A549 (cell line): ENCODE measurements around the gene UBE2S. TPM values are rescaled to one million over a fixed set of nuclear protein-coding genes. Genes with fewer than 3 reads are reported as not detected.

ENCODE experiments used
- BHLHE40 ChIP-seq: IDR thresholded peaks from 2 replicates; pipeline ENCODE4 v1.6.1; 2012; ENCODE audit warnings: low read depth, low read length, inconsistent platforms
- CEBPB ChIP-seq, 2 experiments: fragments of >200 bp in 1 of 2; sonication (Bioruptor Twin) in 1 of 2; formaldehyde crosslinking in 1 of 2; IDR thresholded peaks; 2 replicates each; pipeline ENCODE4 v1.6.1; 2012 to 2016
- E2F6 ChIP-seq: IDR thresholded peaks from 2 replicates; pipeline ENCODE4 v1.6.1; 2012; ENCODE audit warnings: low read depth, borderline replicate concordance
- EHMT2 ChIP-seq: fragments of 200-600 bp; sonication (generic); IDR thresholded peaks from 2 replicates; pipeline ENCODE4 v1.6.1; 2016; ENCODE audit warnings: antibody characterized with exemption, low read depth, mild to moderate bottlenecking, moderate library complexity
- ESRRA ChIP-seq: fragments of 150-350 bp; IDR thresholded peaks from 2 replicates; pipeline ENCODE4 v1.6.1; 2014; ENCODE audit warnings: mild to moderate bottlenecking, low read length, borderline replicate concordance
- FOSB ChIP-seq: fragments of 250-450 bp; sonication (Bioruptor Pico); IDR thresholded peaks from 2 replicates; pipeline ENCODE4 v1.5.0; 2020; ENCODE audit warnings: mild to moderate bottlenecking, moderate library complexity
- GATA3 ChIP-seq: IDR thresholded peaks from 2 replicates; pipeline ENCODE4 v1.6.1; 2012; ENCODE audit warnings: borderline replicate concordance
- HEYL ChIP-seq: fragments of 250-450 bp; sonication (Bioruptor Pico); IDR thresholded peaks from 2 replicates; pipeline ENCODE4 v1.8.0; 2021; ENCODE audit warnings: mild to moderate bottlenecking, moderate library complexity
- HMGXB4 ChIP-seq: fragments of 250-450 bp; sonication (Bioruptor Pico); IDR thresholded peaks from 2 replicates; pipeline ENCODE4 v1.5.0; 2021; ENCODE audit warnings: mild to moderate bottlenecking, moderate library complexity, borderline replicate concordance
- MAFK ChIP-seq: fragments of 450-650 bp; IDR thresholded peaks from 2 replicates; pipeline ENCODE4 v1.6.1; 2014; ENCODE audit not compliant: partially characterized antibody
- MAX ChIP-seq: IDR thresholded peaks from 2 replicates; pipeline ENCODE4 v1.6.1; 2012
- MYC ChIP-seq: IDR thresholded peaks from 2 replicates; pipeline ENCODE4 v1.6.1; 2012; ENCODE audit warnings: mild to moderate bottlenecking, inconsistent platforms, low read length, improper control_type of control experiment, borderline replicate concordance
- NFE2L2 ChIP-seq: fragments of 150-350 bp; conservative IDR thresholded peaks from 2 replicates; pipeline ENCODE4 v1.6.1; 2014; ENCODE audit warnings: low read length
- PHF8 ChIP-seq: fragments of 200-600 bp; sonication (generic); IDR thresholded peaks from 2 replicates; pipeline ENCODE4 v1.6.1; 2016; ENCODE audit warnings: low read depth, mild to moderate bottlenecking, antibody characterized with exemption, moderate library complexity, borderline replicate concordance
- RAD21 ChIP-seq, 2 experiments: fragments of >200 bp in 1 of 2; sonication (Bioruptor Twin) in 1 of 2; formaldehyde crosslinking in 1 of 2; IDR thresholded peaks in 1 of 2; conservative IDR thresholded peaks in 1 of 2; 2 replicates in 1 of 2; 3 replicates in 1 of 2; pipeline ENCODE4 v1.6.1; 2012 to 2018; ENCODE audit warnings: inconsistent platforms in 1 of 2
- RARB ChIP-seq: fragments of 250-450 bp; sonication (Bioruptor Pico); IDR thresholded peaks from 2 replicates; pipeline ENCODE4 v1.8.0; 2021; ENCODE audit warnings: mild to moderate bottlenecking, moderate library complexity
- REST ChIP-seq: fragments of 200-600 bp; sonication (generic); IDR thresholded peaks from 2 replicates; pipeline ENCODE4 v1.6.1; 2016; ENCODE audit warnings: antibody characterized with exemption, mild to moderate bottlenecking, moderate library complexity
- RFX5 ChIP-seq: fragments of 450-650 bp; IDR thresholded peaks from 2 replicates; pipeline ENCODE4 v1.7.1; 2014; ENCODE audit warnings: antibody characterized with exemption, mild to moderate bottlenecking, moderate library complexity
- RNF2 ChIP-seq: fragments of 200-600 bp; sonication (generic); IDR thresholded peaks from 2 replicates; pipeline ENCODE4 v1.6.1; 2016; ENCODE audit warnings: low read depth, mild to moderate bottlenecking, antibody characterized with exemption, moderate library complexity, borderline replicate concordance
- SMC3 ChIP-seq: fragments of >200 bp; sonication (Bioruptor Twin); formaldehyde crosslinking; IDR thresholded peaks from 3 replicates; pipeline ENCODE4 v1.6.1; 2018; ENCODE audit warnings: inconsistent platforms
- ZNF302 ChIP-seq: fragments of 250-450 bp; sonication (Bioruptor Pico); IDR thresholded peaks from 2 replicates; pipeline ENCODE4 v1.9.0; 2021; ENCODE audit warnings: inconsistent platforms, mild to moderate bottlenecking, moderate library complexity
- ZSCAN20 ChIP-seq: fragments of 250-450 bp; sonication (Bioruptor Pico); IDR thresholded peaks from 2 replicates; pipeline ENCODE4 v1.8.0; 2022; ENCODE audit warnings: mild to moderate bottlenecking, moderate library complexity
- polyA plus RNA-seq, 4 experiments: library from polyadenylated mRNA; depleted of rRNA in 3 of 4; stranded (reverse); fragments of >200 nt; fragmentation: RNase III in 1 of 4; extraction: RNeasy Plus Mini Kit Qiagen cat#74134 plus additional on column Dnase treatment in 1 of 4; gene quantifications; 2 replicates in 3 of 4; 3 replicates in 1 of 4; pipeline ENCODE4 v1.2.3, GENCODE V29; 2011 to 2017
- TF ChIP-seq, protein P1 (sequence below): IDR thresholded peaks from 2 replicates; pipeline ENCODE4 v1.6.1; 2012
- TF ChIP-seq, protein P2 (sequence below): fragments of >200 bp; sonication (Bioruptor Twin); formaldehyde crosslinking; IDR thresholded peaks from 2 replicates; pipeline ENCODE4 v1.6.1; 2016
- TF ChIP-seq, protein P3 (sequence below): fragments of 150-350 bp; IDR thresholded peaks from 2 replicates; pipeline ENCODE4 v1.6.1; 2014; ENCODE audit warnings: low read depth, mild to moderate bottlenecking, low read length
- TF ChIP-seq, protein P4 (sequence below): fragments of 250-450 bp; sonication (Bioruptor Pico); IDR thresholded peaks from 2 replicates; pipeline ENCODE4 v1.5.0; 2020; ENCODE audit warnings: low read depth, mild to moderate bottlenecking, moderate library complexity
- TF ChIP-seq, protein P5 (sequence below): fragments of >200 bp; sonication (Bioruptor Twin); formaldehyde crosslinking; IDR thresholded peaks from 3 replicates; pipeline ENCODE4 v1.6.1; 2016

Gene UBE2S
- polyA plus RNA-seq, 2 of the 4 experiments (the other 2 are of a cell fraction), result 139 to 295 TPM

DNA sequence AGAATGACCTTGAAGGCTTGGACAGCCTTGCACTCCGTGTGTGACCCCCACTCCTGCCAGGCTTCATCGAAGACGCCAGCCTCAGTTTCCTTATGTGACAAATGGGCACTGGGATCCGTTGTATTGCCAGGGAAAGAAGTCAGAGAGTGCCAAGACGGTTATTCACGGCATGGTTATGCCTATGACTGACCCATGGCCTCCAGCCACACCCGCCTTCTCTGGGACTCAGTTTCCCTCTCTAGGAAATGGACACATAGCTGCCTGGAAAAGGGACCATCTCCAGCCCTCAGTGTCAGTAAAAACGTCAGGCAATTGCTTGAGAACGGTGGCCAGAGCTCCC lies 915 bp upstream of the UBE2S start (continued):
- TF ChIP-seq, protein P1, sequence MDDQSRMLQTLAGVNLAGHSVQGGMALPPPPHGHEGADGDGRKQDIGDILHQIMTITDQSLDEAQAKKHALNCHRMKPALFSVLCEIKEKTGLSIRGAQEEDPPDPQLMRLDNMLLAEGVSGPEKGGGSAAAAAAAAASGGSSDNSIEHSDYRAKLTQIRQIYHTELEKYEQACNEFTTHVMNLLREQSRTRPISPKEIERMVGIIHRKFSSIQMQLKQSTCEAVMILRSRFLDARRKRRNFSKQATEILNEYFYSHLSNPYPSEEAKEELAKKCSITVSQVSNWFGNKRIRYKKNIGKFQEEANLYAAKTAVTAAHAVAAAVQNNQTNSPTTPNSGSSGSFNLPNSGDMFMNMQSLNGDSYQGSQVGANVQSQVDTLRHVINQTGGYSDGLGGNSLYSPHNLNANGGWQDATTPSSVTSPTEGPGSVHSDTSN, result no peak
- peak; percentile 81 for TF ChIP-seq EHMT2
- TF ChIP-seq RARB (CRISPR knock-in tag), result no peak
- TF ChIP-seq ESRRA, result no peak
- TF ChIP-seq PHF8, result no peak
- TF ChIP-seq, protein P2, sequence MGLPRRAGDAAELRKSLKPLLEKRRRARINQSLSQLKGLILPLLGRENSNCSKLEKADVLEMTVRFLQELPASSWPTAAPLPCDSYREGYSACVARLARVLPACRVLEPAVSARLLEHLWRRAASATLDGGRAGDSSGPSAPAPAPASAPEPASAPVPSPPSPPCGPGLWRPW, result no peak
- no peak for TF ChIP-seq RNF2
- TF ChIP-seq E2F6, result no peak
- TF ChIP-seq SMC3, result no peak
- no peak for TF ChIP-seq MYC
- peak; percentile 66; the same call in 1 of the 2 replicates for TF ChIP-seq ZNF302 (CRISPR knock-in tag)
- no peak for TF ChIP-seq CEBPB (IDR thresholded peaks at IDR 0.05)
- TF ChIP-seq HEYL (CRISPR knock-in tag), result peak; percentile 87; the same call in 1 of the 2 replicates
- peak; percentile 43; the same call in 1 of the 2 replicates for TF ChIP-seq FOSB (CRISPR knock-in tag)
- TF ChIP-seq ZSCAN20 (CRISPR knock-in tag), result no peak
- no peak for TF ChIP-seq GATA3
- no peak for TF ChIP-seq MAFK
- no peak for TF ChIP-seq BHLHE40
- TF ChIP-seq, protein P3, sequence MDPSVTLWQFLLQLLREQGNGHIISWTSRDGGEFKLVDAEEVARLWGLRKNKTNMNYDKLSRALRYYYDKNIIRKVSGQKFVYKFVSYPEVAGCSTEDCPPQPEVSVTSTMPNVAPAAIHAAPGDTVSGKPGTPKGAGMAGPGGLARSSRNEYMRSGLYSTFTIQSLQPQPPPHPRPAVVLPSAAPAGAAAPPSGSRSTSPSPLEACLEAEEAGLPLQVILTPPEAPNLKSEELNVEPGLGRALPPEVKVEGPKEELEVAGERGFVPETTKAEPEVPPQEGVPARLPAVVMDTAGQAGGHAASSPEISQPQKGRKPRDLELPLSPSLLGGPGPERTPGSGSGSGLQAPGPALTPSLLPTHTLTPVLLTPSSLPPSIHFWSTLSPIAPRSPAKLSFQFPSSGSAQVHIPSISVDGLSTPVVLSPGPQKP, result no peak
- no peak for TF ChIP-seq HMGXB4 (CRISPR knock-in tag)
- TF ChIP-seq, protein P4, sequence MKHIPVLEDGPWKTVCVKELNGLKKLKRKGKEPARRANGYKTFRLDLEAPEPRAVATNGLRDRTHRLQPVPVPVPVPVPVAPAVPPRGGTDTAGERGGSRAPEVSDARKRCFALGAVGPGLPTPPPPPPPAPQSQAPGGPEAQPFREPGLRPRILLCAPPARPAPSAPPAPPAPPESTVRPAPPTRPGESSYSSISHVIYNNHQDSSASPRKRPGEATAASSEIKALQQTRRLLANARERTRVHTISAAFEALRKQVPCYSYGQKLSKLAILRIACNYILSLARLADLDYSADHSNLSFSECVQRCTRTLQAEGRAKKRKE (CRISPR knock-in tag), result peak; percentile 89
- TF ChIP-seq REST, result no peak
- TF ChIP-seq MAX, result no peak
- no peak for TF ChIP-seq RFX5
- TF ChIP-seq NFE2L2, result no peak
- no peak for TF ChIP-seq RAD21 (conservative IDR thresholded peaks at IDR 0.05 in 1 of 2, IDR thresholded peaks at IDR 0.05 in 1 of 2)
- TF ChIP-seq, protein P5, sequence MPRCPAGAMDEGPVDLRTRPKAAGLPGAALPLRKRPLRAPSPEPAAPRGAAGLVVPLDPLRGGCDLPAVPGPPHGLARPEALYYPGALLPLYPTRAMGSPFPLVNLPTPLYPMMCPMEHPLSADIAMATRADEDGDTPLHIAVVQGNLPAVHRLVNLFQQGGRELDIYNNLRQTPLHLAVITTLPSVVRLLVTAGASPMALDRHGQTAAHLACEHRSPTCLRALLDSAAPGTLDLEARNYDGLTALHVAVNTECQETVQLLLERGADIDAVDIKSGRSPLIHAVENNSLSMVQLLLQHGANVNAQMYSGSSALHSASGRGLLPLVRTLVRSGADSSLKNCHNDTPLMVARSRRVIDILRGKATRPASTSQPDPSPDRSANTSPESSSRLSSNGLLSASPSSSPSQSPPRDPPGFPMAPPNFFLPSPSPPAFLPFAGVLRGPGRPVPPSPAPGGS, result no peak
